Stromal cell of bone marrow (primary cell): ENCODE data around the gene GNPTAB.

Experiments
- DNase-seq: peaks from one replicate; pipeline ENCODE4 v3.0.0-alpha.2; 2012; ENCODE audit warnings: low read depth

Gene GNPTAB

DNA sequence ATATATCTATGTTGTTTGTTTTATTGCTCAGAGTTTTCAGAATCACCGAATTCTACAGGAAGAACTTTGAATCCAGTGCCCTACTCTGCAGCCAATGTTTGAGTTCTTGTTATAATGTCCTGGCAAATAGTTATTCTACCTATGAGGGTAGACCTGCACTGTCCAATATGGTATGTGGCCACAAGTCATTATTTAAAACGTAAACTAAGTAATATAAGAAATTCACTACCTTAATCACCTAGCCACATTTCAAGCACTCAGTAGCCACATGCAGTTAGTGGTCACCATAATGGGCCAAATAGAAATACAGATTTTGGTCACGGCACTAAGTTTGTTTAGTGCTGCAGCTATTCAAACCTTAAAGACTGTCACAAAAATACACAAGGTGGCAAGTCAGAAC lies 26.4 kb downstream of the GNPTAB start:
- no peak for DNase-seq

DNA sequence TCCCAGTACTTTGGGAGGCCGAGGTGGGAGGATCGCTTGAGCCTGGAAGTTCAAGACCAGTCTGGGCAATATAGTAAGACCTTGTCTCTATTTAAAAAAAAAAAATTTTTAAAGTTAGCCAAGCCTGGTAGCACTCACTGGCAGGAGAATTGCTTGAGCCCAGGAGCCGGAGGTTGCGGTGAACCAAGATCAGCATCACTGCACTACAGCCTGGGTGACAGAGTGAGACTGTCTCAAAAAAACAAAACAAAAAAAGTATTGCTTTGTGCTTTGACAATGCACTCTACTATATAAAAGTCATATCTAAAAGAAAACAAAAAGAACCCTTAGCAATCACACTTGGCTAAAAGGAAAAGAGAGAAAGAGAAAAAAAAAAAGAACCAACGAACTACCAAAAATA lies 26.8 kb downstream of the GNPTAB start:
- no peak for DNase-seq

- no peak for DNase-seq
Observed at GRCh38 chr12:101802486-101802885, 28.3 kb downstream of the GNPTAB start.

- DNase-seq = no peak
Observed at GRCh38 chr12:101799774-101800173, 31.0 kb downstream of the GNPTAB start.

DNA sequence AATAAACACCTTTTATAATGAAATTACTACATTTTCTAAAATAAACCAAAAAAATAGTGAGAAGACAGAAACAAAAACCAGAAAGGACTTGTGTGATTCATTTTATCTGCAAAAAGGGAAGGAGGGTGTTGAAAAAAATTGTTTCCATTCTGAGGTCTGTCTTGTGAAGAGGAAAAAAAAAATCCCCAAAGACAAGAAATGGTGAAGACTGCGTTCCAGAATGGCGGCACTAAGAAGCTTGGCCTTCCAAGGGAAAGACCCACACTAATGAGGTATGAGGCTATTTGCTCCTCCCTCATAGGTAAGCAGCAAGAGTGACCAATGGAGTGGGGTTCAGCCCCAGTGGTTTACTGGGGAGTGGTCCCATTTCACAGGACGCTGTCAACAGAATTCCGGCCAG lies 35.0 kb downstream of the GNPTAB start:
- no peak for DNase-seq

DNA sequence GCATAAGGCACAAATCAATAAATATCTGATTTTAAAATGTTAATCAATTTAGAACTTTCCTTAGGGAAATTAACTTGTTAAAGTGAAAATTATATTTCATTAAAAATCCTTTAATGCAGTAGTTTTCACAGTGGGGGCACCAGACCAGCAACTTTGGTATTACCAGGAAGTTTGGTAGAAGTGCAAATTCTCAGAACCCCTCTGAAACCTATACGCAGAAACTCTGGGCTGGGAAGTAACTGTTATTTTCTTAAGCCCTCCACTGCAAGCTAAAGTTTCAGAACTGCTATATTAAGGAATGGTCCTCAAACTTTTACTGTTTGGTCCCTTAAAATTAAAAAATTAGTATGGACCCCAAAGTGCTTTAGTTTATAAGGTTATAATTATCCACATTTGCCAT lies 35.7 kb downstream of the GNPTAB start:
- DNase-seq = no peak

- DNase-seq = no peak
Observed at GRCh38 chr12:101794574-101794973, 36.2 kb downstream of the GNPTAB start.

DNA sequence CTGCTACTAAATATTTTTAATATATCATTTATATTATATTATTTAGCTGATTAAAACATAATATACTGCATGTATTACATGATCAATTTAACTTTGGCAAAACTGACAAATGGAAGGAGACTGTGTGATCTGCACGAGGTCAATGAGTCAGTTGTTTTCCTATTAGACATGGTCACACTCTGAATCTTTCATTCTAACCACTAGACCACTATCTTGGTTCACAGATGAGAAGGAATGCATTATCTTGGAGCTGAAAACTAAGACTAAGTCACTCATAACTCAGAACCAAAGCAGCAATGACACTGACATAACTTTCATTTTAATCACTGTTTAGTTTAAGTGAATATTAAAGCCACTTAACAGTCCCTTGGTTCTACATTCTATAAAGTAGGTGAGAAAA lies 37.4 kb downstream of the GNPTAB start:
- peak; percentile 55 for DNase-seq

- peak; percentile 10 for DNase-seq
Observed at GRCh38 chr12:101792046-101792931, 38.5 kb downstream of the GNPTAB start.

- no peak for DNase-seq
Observed at GRCh38 chr12:101789171-101789570, 41.6 kb downstream of the GNPTAB start.

- no peak for DNase-seq
Observed at GRCh38 chr12:101785671-101786070, 45.1 kb downstream of the GNPTAB start.

DNA sequence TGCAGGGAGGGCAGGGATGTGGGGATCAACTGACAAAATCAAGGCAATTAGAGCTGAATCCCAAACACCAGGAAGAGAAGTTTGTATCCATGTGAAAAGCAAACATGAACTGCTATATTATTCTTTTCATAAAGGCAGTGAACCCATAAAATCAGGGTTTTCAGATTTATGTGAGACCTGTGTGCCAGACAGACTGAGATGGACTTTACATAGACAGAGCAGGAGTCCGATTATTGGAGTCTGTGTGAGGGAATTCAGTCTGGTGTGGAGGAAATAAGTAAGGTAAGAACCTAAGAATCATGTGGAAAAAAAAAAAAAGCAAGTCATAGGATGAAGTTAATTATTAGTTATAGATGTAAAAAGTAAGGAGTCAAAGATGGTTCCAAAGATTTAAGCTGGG lies 46.4 kb downstream of the GNPTAB start:
- no peak for DNase-seq

GRCh38 chr12:101783838-101784237 lies 46.9 kb downstream of the GNPTAB start:
- no peak for DNase-seq

DNA sequence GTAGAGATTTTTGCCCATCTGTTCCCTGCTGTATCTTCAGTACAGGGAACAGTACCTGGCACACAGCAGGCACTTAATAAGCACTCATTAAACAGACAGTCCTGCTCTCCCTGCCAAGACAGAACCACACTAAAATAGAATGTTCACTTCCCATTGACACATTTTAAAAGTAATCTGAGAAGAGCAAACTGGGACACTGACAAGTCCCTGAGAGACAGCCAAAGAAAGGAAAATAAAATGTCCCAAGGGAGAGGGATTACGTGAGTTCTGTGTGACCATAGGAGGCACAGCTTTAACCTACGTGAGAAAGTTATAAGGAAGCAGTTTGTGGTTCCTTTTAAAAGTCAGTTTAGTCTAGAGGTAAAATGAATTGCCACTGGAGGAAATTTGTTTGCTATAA lies 47.6 kb downstream of the GNPTAB start:
- DNase-seq = peak; percentile 8

DNA sequence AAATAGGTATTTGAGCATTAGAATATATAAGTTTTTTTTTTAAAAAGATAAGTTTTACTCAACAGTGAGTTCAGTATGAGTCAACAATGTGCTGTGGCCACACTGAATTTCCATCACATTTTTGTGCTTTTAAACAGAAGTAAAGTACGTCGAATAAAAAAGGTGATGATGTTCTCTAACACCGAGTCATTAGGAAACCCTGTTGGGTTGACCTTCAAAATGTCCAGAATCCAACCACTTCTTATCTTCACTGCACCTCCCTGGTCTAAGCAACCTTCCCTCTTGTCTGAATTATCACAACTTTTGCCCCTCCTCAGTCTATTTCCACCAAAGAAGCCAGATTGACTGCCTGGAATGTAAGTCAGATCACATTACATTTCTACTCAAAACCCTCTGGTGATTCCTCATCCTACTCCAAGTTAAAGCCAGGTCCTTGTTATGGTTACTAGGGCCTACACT lies 48.5 kb downstream of the GNPTAB start:
- DNase-seq = peak; percentile 31

- DNase-seq = no peak
Observed at GRCh38 chr12:101781834-101782233, 48.9 kb downstream of the GNPTAB start.

- DNase-seq = no peak
Observed at GRCh38 chr12:101780599-101780998, 50.2 kb downstream of the GNPTAB start.

DNA sequence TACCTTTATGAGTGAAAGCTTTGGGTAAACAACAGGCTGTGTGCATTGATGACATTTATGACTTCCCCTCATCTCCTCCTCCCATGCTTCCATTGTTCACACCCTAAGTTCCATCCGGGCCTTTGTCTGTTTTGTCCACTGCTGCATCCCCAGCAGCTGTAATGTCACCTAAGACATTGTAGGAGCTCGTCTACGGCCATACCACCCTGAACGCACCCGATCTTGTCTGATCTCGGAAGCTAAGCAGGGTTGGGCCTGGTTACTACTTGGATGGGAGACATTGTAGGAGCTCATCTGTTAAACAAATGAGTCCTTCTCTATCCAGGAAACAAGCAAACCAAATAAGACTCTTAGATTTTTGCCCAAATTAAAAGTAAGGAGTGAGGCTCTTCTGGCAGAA lies 51.1 kb downstream of the GNPTAB start:
- DNase-seq = no peak

- DNase-seq = no peak
Observed at GRCh38 chr12:101779200-101779599, 51.6 kb downstream of the GNPTAB start.

DNA sequence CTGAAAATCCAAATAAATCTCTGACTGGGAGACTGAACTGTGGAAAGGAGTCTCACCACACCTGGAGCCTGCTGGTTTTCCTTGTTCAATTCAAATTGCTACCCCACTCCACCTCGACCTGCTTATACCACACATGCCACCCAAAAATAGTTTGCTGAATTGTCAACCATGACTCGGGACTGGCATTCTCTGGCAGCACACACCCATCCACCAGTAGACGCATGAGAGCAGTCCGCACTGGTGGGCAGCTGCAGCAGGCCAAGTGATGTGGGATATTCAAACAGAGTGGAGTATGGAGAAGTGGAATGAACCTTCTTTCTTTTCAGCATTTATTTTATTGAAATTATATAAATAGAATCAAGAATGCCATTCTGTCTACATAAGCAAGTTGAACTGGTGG lies 52.8 kb downstream of the GNPTAB start:
- no peak for DNase-seq

- no peak for DNase-seq
Observed at GRCh38 chr12:101777485-101777884, 53.3 kb downstream of the GNPTAB start.

DNA sequence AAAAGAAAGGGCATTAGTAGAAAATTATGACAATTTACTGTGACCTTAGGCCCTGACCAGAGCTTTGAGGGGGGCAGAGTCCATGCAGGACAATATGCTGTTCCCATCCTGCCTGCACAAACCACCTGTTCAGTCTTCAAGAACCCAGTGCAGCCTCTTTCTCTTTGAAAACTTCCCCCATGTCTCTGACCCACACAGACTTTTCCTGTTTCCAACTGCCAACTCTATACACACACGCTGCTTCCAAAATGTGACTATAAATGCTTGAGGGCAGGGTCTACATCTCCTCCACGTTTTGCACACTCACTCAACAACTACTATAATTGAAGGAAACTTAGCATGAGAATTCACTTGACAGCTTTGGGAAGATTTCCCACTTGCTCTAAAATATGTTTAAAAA lies 54.9 kb downstream of the GNPTAB start:
- no peak for DNase-seq

GRCh38 chr12:101773650-101774162 lies 57.1 kb downstream of the GNPTAB start:
- peak; percentile 37 for DNase-seq
